Liver (tissue), 9 donors: Measurements from ENCODE around the gene TRMO. TPM values are rescaled to one million over a fixed set of nuclear protein-coding genes. Genes with fewer than 3 reads are reported as not detected.

Source experiments
- DNase-seq: peaks from one replicate; pipeline ENCODE4 v3.0.0-alpha.2; 2017; ENCODE audit warnings: low spot score
- H3K27ac ChIP-seq, 2 donors: one replicate each; pipeline ENCODE4 v1.7.0; 2013; ENCODE audit warnings: inconsistent platforms in 2 of 2, low read length in 2 of 2, control low read depth in 1 of 2, low read depth in 1 of 2, mild to moderate bottlenecking in 1 of 2
- H3K27me3 ChIP-seq, 4 donors: one replicate each; pipeline versions ENCODE4 v1.6.1 to v1.7.0; 2013; ENCODE audit warnings: low read length in 3 of 4, inconsistent platforms in 1 of 4, mild to moderate bottlenecking in 1 of 4, moderate library complexity in 1 of 4; ENCODE audit not compliant: control insufficient read depth in 4 of 4, insufficient read depth in 4 of 4
- H3K36me3 ChIP-seq, 4 donors: one replicate each; pipeline versions ENCODE4 v1.6.1 to v1.7.0; 2013; ENCODE audit warnings: low read length in 3 of 4, mild to moderate bottlenecking in 3 of 4, low read depth in 1 of 4, moderate library complexity in 1 of 4; ENCODE audit not compliant: control insufficient read depth in 4 of 4, insufficient read depth in 3 of 4
- H3K4me1 ChIP-seq, 4 donors: one replicate each; pipeline versions ENCODE4 v1.6.1 to v1.7.0; 2013; ENCODE audit warnings: low read length in 3 of 4, mild to moderate bottlenecking in 3 of 4, moderate library complexity in 1 of 4; ENCODE audit not compliant: control insufficient read depth in 4 of 4, insufficient read depth in 4 of 4
- H3K4me3 ChIP-seq, 3 donors: one replicate each; pipeline versions ENCODE4 v1.6.1 to v1.7.0; 2013; ENCODE audit warnings: low read length in 3 of 3, control low read depth in 1 of 3, low read depth in 1 of 3, mild to moderate bottlenecking in 1 of 3
- H3K9ac ChIP-seq, 2 donors: one replicate each; pipeline ENCODE4 v1.7.0; 2013; ENCODE audit warnings: low read length in 2 of 2, mild to moderate bottlenecking in 2 of 2, moderate library complexity in 2 of 2, control low read depth in 1 of 2, low read depth in 1 of 2
- H3K9me3 ChIP-seq, 4 donors: one replicate each; pipeline versions ENCODE4 v1.6.1 to v1.7.0; 2013; ENCODE audit warnings: low read length in 3 of 4; ENCODE audit not compliant: control insufficient read depth in 4 of 4
- EGR1 ChIP-seq, 2 donors: IDR thresholded peaks; 2 replicates each; pipeline ENCODE4 v1.6.1; 2016 to 2018; ENCODE audit warnings: antibody characterized with exemption in 2 of 2, low read depth in 2 of 2
- FOXA1 ChIP-seq: IDR thresholded peaks from 2 replicates; pipeline ENCODE4 v1.6.1; 2016; ENCODE audit warnings: antibody characterized with exemption
- FOXA2 ChIP-seq: IDR thresholded peaks from 2 replicates; pipeline ENCODE4 v1.6.1; 2016; ENCODE audit warnings: antibody characterized with exemption
- HNF4A ChIP-seq, 2 donors: conservative IDR thresholded peaks; 2 replicates each; pipeline ENCODE4 v1.6.1; 2016; ENCODE audit warnings: antibody characterized with exemption in 2 of 2, mild to moderate bottlenecking in 2 of 2
- HNF4G ChIP-seq: IDR thresholded peaks from 2 replicates; pipeline ENCODE4 v1.6.1; 2016; ENCODE audit warnings: antibody characterized with exemption
- NR2F2 ChIP-seq: IDR thresholded peaks from 2 replicates; pipeline ENCODE4 v1.6.1; 2016; ENCODE audit warnings: antibody characterized with exemption
- RAD21 ChIP-seq, 2 donors: IDR thresholded peaks; 2 replicates each; pipeline ENCODE4 v1.6.1; 2016; ENCODE audit warnings: antibody characterized with exemption in 2 of 2, mild to moderate bottlenecking in 2 of 2
- REST ChIP-seq: IDR thresholded peaks from 2 replicates; pipeline ENCODE4 v1.6.1; 2016; ENCODE audit warnings: antibody characterized with exemption, mild to moderate bottlenecking
- RXRA ChIP-seq, 2 donors: IDR thresholded peaks; 2 replicates each; pipeline ENCODE4 v1.6.1; 2017 to 2018; ENCODE audit warnings: antibody characterized with exemption in 2 of 2, mild to moderate bottlenecking in 1 of 2
- ZBTB33 ChIP-seq: IDR thresholded peaks from 2 replicates; pipeline ENCODE4 v1.6.1; 2016; ENCODE audit warnings: antibody characterized with exemption
- WGBS: extraction: QIAGEN DNeasy Blood & Tissue Kit; methylation state at CpG from one replicate; pipeline ENCODE4 v1.1.7; 2013; 5-methylcytosine and 5-hydroxymethylcytosine counted together
- polyA plus RNA-seq, 2 donors: library from polyadenylated mRNA; stranded (reverse) in 1 of 2; unstranded in 1 of 2; fragments of 200-250 nt in 1 of 2; fragments of >200 nt in 1 of 2; fragmentation: Nextera tagmentation in 1 of 2; extraction: Ambion mirVana in 1 of 2; gene quantifications; one replicate each; pipeline versions ENCODE4 v1.2.1 to v1.2.3, GENCODE V29; 2013 to 2015
- total RNA-seq, 2 donors: library from RNA; depleted of rRNA; stranded (reverse); fragments of >200 nt; gene quantifications; one replicate each; pipeline ENCODE4 v1.2.3, GENCODE V29; 2014
- TF ChIP-seq, protein P1 (sequence below): fragments of 150-350 bp; IDR thresholded peaks from 2 replicates; pipeline ENCODE4 v1.5.1; 2017; ENCODE audit warnings: improper control_type of control experiment, low read depth, low read length; ENCODE audit not compliant: missing input control
- TF ChIP-seq, protein P2 (sequence below): IDR thresholded peaks from 2 replicates; pipeline ENCODE4 v1.6.1; 2016; ENCODE audit warnings: antibody characterized with exemption
- donor health status: healthy.
- donor health status: healthy.
- donor health status: healthy.
- donor health status: healthy.
- donor health status: healthy.

The TRMO gene
- total and polyA plus RNA-seq, 4 donors = 7.0 to 13.2 (median 9.7) TPM

DNA sequence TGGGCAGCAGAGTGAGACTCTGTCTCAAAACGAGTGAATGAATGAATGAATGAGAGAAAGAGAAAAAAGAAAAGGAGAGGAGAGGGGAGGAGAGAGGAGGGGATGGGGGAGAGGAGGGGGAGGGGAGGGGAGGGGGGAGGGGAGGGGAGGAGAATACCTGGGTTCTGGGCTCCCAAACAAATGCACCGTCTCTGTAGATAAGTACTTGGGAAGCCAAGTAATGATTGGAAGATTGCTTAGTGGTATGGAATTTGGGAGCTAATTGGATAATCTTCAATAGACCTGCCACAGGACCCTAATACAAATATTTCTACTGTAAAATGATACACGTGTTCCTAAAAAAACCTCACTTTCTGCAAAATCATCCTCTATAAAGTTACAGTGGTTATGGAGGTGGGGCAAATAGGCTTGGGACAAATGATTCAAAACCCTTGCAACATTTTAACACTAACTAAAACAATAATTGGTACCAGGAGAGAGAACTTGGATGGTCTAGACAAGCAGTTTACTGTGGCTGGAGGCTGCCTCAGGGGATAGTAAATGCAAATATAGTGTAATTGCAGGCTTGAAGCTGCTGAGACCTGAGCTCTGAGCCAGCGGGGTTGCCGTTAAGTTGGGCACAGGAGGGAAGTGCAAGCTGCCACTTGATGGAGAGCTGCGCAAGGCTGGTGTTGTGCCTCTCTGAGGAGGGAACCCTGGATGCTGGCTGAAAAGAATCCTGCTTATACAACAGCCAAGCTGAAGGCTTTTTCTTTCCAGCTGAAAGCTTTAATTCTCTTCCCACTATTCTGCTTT lies 12.2 kb upstream of the TRMO start:
- H3K4me1 ChIP-seq = no peaks in the 10 kb centered on the region
- H3K4me3 ChIP-seq = no peak overlapping the region
- no peaks in the 10 kb centered on the region for H3K9me3 ChIP-seq
- no peak overlapping the region for H3K27ac ChIP-seq
- H3K9ac ChIP-seq = no peak overlapping the region
- DNase-seq = no peak
- 44% methylated on average over 6 of the region's 6 CpGs for WGBS
- H3K36me3 ChIP-seq = no peaks in the 10 kb centered on the region
- peaks cover 0 to 2% (median 0%) of the 10 kb centered on the region in 4 donors for H3K27me3 ChIP-seq
- TF ChIP-seq, protein P1, sequence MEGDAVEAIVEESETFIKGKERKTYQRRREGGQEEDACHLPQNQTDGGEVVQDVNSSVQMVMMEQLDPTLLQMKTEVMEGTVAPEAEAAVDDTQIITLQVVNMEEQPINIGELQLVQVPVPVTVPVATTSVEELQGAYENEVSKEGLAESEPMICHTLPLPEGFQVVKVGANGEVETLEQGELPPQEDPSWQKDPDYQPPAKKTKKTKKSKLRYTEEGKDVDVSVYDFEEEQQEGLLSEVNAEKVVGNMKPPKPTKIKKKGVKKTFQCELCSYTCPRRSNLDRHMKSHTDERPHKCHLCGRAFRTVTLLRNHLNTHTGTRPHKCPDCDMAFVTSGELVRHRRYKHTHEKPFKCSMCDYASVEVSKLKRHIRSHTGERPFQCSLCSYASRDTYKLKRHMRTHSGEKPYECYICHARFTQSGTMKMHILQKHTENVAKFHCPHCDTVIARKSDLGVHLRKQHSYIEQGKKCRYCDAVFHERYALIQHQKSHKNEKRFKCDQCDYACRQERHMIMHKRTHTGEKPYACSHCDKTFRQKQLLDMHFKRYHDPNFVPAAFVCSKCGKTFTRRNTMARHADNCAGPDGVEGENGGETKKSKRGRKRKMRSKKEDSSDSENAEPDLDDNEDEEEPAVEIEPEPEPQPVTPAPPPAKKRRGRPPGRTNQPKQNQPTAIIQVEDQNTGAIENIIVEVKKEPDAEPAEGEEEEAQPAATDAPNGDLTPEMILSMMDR = no peak
- TF ChIP-seq RAD21 (IDR thresholded peaks at IDR 0.05) (no peak), FOXA1 (no peak), FOXA2 (no peak), RXRA (IDR thresholded peaks at IDR 0.05) (no peak), HNF4G (no peak), ZBTB33 (no peak), HNF4A (conservative IDR thresholded peaks at IDR 0.05) (no peak)

GRCh38 chr9:97933297-97933998 lies 11.1 kb upstream of the TRMO start:
- no peaks in the 10 kb centered on the region for H3K4me1 ChIP-seq
- WGBS = 70% methylated on average over 4 of the region's 4 CpGs
- H3K27me3 ChIP-seq = peaks cover 0 to 2% (median 0%) of the 10 kb centered on the region in 4 donors
- H3K9me3 ChIP-seq = no peaks in the 10 kb centered on the region
- H3K4me3 ChIP-seq = no peak overlapping the region
- no peak overlapping the region for H3K9ac ChIP-seq
- H3K27ac ChIP-seq = no peak overlapping the region
- no peak for DNase-seq
- H3K36me3 ChIP-seq = no peaks in the 10 kb centered on the region
- TF ChIP-seq REST (no peak), ZBTB33 (no peak), RAD21 (IDR thresholded peaks at IDR 0.05) (no peak), NR2F2 (no peak), EGR1 (IDR thresholded peaks at IDR 0.05; ENCODE audit: low read depth in 2 of 2) (no peak), HNF4G (no peak)
- TF ChIP-seq, protein P2, sequence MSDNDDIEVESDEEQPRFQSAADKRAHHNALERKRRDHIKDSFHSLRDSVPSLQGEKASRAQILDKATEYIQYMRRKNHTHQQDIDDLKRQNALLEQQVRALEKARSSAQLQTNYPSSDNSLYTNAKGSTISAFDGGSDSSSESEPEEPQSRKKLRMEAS = no peak
